NOMO-1 treated with dmso at 0.1 percent for 144 hours (cell line): ENCODE results near the gene KRT31.
"Not testable (repeated sequence)": the region's sequence is repeated elsewhere in the genome, so short reads cannot be mapped to it uniquely, and the experiment has no call there.

Experiments
- DNase-seq: peaks from one replicate; lab custom pipeline; 2025; ENCODE audit not compliant: unreplicated experiment; lab: John Stamatoyannopoulos, UW

Gene KRT31

GRCh38 chr17:41392278-41392677 is 5.1 kb downstream of the KRT31 start:
- DNase-seq: no peak

GRCh38 chr17:41391535-41391934 is 5.9 kb downstream of the KRT31 start:
- no peak for DNase-seq

GRCh38 chr17:41390411-41390938 is 6.9 kb downstream of the KRT31 start:
- DNase-seq: no peak

GRCh38 chr17:41387670-41388069 is 9.7 kb downstream of the KRT31 start:
- no peak for DNase-seq

DNA sequence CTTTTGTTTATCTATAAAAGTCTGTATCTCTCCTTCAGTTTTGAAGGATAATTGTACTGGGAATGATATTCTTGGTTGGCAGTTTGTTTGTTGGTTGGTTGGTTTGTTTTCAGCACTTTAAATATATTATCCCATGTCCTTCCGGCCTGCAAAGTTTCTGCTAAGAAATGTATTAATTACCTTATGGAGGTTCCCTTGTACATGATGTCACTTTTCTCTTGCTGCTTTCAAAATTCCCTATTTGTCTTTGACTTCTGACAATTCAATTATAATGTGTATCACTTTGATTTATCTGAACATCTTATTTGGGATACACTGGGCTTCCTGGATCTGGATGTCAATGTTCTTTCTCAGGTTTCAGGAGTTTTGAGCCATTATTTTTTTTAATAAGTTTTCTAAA is 11.2 kb downstream of the KRT31 start:
- no peak for DNase-seq

GRCh38 chr17:41383690-41384089 is 13.7 kb downstream of the KRT31 start:
- peak; percentile 27 for DNase-seq

- DNase-seq: no peak
These were observed 15.0 kb downstream of the KRT31 start for GRCh38 chr17:41382394-41382793.

- DNase-seq: not testable (repeated sequence)
These were observed 15.5 kb downstream of the KRT31 start, which contains the start of gene KRT34 for GRCh38 chr17:41381943-41382342. TSS of gene KRT34 (minus strand) at chr17:41382306. CDS start at chr17:41382246, 60 bp downstream.

GRCh38 chr17:41380091-41380490 is 17.3 kb downstream of the KRT31 start:
- not testable (repeated sequence) for DNase-seq

- no peak for DNase-seq
These were observed 19.9 kb downstream of the KRT31 start for GRCh38 chr17:41377546-41377945.

DNA sequence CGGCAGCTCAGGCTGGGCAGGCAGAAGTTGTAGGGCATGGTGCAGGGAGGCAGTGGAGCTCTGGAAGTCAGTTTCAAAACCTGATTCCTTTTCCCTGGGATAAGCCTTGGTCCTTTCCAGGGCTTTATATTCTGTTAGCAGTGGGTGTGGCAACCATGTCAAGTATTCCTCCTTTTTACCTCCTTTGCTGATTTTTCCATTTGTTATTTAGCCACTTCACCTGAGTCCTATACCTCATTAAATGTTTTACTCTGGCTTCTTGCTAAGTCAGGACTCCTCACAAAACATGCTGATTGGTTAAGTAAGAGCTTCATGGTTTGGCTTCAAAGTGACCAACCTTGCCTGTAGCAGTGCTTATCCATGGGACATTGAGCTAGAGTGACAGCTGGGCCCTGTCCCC is 27.7 kb downstream of the KRT31 start, which contains the start of gene KRT33B:
Gene KRT33B, minus strand, starts transcription at position 101 of the 400 bp plus-strand sequence. Its CDS starts 63 bp downstream, at position 38.
- DNase-seq: no peak

DNA sequence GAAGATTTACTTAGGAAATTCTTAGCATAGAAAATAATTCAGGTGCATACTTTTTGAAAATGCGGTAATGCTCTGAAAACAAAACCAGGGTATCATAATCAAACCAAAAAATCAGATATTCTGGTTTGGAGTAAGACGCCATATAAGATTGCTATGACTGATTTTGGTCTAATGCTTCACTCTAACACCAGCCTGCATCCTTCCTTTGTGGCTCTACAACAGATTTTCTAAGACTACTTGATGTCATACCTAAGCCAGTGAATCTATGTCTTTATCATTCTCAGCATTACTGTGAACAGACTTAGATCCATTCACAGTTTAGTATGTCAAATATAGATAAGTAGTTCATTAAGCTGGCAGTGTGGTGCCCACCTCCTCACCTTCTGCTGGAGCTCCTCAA is 28.4 kb downstream of the KRT31 start:
- DNase-seq: no peak

GRCh38 chr17:41367426-41368075 is 29.9 kb downstream of the KRT31 start:
- no peak for DNase-seq

- DNase-seq: no peak
These were observed 31.3 kb downstream of the KRT31 start for GRCh38 chr17:41366070-41366469.

GRCh38 chr17:41363881-41364280 is 33.5 kb downstream of the KRT31 start:
- no peak for DNase-seq

DNA sequence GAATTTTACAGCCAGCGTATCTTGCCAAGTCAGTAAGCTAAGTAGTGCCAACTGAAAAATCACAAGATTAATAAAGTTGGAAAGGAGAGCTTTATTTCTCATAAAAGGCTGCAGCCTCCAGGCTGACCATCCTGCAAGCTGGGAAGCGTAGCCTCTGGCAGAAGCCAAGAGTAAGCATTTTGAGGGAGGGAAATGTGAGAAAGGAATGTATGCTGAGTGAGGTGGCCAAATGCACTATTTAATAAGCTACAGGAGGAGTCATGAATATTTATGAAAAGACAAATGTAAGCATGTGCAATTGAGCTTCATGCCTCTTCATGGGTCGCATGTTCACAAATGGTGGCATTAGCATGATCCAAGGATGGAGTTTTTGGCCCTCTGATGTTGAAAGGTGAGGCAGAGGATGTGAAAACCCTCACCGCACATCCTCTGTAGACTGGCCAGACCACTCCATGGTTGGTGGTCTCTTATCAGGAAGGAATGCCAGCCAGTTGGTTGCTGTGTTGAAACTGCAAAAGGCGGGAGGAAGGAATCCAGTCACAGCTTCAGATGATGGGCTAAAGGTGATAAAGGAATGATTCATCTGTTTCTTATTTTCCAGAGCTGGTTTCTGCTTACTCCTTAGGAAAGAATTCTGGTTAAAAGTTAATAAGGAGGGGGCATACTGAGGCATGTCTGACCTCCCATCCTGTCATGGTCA is 37.0 kb downstream of the KRT31 start:
- no peak for DNase-seq

- DNase-seq: peak; percentile 67
These were observed 42.9 kb downstream of the KRT31 start for GRCh38 chr17:41354536-41354935.

- no peak for DNase-seq
These were observed 44.6 kb downstream of the KRT31 start for GRCh38 chr17:41352597-41353366.

- no peak for DNase-seq
These were observed 46.2 kb downstream of the KRT31 start for GRCh38 chr17:41351177-41351576.

GRCh38 chr17:41350381-41350878 is 47.0 kb downstream of the KRT31 start, which contains the start of gene KRT33A:
TSS of gene KRT33A (minus strand) at chr17:41350828. CDS start at chr17:41350767, 61 bp downstream.
- not testable (repeated sequence) for DNase-seq
